GM12873 (cell line): Measurements from ENCODE around the gene PAK1.
A peak's percentile ranks its signal among the peaks of the same experiment; 100 is the strongest.

ENCODE experiments used
- TF ChIP-seq, protein P1 (sequence below): IDR thresholded peaks from 2 replicates; pipeline ENCODE4 v1.5.1; 2012; ENCODE audit warnings: low read depth, mild to moderate bottlenecking, moderate library complexity, low read length, control low read depth; ENCODE audit not compliant: insufficient read depth; ENCODE audit errors: missing control alignments

Gene PAK1

DNA sequence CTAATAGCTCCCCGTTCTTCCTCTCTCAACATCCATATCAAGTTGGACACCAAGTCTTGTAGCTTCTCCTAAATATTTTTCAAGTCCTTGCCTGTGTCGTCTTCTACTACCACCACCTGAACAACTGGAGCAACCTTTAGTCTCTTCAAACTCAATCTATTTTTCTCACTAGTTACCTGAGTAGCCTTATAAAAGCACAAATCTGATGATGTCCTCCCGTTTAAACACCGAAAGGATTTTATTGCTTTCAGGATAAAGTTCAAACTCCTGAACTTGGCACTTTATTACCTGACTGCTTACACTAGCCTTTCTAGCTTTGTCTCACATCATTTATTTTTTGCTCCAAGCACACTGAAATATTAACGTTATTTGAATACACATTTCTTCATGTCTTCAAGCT, 1.3 kb upstream of the PAK1 start:
- TF ChIP-seq, protein P1, sequence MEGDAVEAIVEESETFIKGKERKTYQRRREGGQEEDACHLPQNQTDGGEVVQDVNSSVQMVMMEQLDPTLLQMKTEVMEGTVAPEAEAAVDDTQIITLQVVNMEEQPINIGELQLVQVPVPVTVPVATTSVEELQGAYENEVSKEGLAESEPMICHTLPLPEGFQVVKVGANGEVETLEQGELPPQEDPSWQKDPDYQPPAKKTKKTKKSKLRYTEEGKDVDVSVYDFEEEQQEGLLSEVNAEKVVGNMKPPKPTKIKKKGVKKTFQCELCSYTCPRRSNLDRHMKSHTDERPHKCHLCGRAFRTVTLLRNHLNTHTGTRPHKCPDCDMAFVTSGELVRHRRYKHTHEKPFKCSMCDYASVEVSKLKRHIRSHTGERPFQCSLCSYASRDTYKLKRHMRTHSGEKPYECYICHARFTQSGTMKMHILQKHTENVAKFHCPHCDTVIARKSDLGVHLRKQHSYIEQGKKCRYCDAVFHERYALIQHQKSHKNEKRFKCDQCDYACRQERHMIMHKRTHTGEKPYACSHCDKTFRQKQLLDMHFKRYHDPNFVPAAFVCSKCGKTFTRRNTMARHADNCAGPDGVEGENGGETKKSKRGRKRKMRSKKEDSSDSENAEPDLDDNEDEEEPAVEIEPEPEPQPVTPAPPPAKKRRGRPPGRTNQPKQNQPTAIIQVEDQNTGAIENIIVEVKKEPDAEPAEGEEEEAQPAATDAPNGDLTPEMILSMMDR, result no peak

DNA sequence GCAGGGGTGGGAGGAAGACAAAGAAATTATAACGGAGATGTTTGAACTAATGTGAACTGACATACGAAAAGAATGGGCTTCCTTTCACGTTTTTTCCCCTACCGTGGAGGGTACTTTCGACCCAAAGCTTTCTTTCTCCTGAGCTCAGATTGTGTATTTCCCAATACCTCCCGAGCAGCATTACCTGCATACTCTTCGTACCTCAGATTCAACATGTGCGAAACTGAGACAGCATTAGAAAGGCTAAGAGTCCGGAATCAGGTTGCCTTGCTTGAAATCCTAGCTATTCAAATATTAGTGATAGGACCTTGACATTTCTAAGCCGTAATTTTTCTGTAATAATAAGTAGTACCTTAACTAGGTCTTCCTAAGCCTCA, 778 bp upstream of the PAK1 start:
- TF ChIP-seq, protein P1, result no peak

DNA sequence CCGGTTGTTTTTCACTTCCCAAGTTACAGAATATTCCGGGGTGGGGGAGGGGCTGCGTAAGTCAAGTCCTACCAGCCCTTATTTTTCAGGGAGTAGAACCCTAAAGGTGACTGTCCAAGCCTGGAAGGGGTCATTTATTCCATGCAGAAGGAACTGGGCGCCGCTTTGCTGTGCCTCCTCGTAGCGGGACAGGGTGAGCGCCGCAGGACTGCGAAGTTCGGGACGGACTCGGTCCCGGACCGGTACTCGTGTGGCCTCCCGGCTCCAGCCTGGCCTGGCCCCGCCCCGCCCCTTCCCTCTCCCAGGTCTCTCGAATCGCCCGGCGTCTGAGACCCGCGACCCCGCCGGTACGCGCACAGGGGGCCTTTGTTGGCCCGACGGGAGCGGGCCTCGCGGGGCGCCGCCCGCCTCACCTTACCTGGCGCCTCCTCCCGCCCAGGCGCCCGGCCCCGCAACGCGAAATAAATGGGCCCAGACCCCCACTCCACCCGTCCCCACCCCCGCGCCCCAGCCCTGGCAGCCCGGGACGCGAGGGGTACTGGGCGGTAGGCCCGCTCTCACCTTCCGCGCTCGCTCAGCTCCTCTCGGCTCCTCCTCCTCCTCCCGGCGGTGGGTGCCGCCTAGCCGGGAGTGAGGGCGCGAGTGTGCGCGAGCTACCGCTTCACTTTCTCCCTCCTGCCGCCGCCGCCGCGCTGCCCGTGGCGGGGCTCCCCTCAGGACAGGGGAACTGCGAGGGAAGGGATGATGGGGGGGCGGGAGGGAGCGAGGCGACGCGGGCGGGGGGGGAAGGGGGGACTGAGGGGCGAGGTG, 698 bp downstream of the PAK1 start:
- TF ChIP-seq, protein P1, result no peak

DNA sequence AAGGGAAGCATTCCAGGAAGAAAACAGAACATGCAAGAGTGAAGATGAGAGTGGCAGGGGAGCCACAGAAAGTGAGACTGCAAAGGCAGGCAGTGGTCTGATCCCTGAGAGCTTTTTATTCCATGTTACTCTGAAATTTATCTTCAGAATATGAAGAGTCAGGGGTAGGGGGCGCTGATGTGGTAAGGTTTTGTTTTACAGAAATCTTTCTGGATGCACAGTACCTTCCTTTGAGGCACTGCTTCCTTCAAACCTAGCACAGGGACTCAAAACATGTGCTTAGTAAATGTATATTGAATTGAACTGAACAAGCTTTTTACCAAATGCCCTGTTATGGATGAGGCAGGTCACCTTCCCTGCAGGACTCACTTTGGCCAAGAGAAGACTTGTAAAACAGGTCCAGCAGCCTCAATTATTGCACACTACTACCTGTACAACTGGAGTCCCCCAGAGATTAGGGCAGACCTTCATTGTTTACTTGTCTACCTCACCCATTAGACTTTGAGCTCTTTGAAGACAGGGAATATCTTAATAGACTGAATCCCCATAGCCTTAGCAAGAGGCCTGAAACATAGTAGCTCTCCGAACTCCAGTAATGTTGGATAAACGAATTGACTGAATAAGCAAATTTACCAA, 2.2 kb downstream of the PAK1 start:
- TF ChIP-seq, protein P1, result peak; percentile 52

DNA sequence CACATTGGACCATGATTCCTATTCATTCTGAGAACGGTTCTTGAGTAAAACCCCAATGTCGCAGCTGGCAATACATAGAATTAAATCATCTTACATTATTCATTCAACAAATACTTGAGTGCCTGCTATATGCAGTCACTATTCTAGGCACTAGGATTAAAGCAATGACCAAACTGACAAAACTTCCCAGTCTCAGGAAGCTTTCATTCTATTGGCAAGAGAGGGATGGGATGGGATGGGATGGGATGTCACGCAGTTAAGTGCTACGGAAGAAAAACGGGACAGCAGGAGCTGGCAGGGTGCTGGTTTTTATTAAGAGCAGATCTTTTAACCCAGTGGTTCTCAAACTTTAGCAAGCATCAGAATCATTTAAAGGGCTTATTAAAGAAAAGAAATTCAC, 2.9 kb downstream of the PAK1 start:
- TF ChIP-seq, protein P1, result no peak

DNA sequence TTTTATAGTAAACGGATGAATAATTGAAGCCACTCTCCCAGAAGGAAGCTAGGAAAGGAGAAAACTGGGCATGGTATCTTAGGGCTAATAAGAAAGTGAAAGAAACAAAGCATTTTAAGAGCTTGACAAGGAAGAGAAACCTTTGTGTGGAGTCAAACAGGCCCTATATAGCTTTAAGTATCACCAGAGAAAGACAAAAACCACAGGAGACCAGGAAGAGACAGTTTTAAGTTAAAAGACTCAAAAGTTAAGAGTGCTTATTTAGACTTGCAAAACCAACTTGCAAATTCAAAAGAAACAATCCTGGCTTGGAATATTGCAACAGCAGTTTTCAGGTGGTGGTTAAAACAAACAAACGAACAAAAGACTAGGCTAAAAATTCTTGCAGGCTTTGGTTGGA, 3.4 kb downstream of the PAK1 start:
- TF ChIP-seq, protein P1, result no peak

DNA sequence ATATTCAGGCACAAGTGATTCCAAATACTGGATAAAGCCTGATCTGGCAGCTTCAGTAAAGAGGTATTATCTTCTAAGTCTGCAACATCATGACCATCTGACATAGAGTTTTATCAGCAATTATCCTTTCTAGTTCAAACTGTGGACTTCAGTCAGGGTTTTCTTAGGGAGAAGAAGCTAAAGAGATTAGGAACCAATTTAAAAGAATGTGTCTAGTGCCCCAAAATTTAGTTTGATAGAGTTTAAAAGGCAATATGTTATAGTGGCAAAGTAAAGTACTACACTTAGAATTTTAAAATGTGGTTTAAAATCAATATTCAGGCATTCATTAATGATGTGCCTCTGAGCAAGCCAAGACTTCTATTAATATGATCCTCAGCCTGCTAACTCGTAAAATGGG, 5.4 kb downstream of the PAK1 start:
- TF ChIP-seq, protein P1, result no peak
